Duodenal mucosa (tissue), 2 donors: ENCODE data around the gene ZFR2.
A peak's percentile ranks its signal among the peaks of the same experiment; 100 is the strongest.

Source experiments
- H3K27ac ChIP-seq: one replicate; pipeline ENCODE4 v1.7.0; 2013; ENCODE audit warnings: low read depth, low read length
- H3K27me3 ChIP-seq, 2 donors: one replicate each; pipeline ENCODE4 v1.7.0; 2013; ENCODE audit warnings: low read length in 2 of 2, control low read depth in 1 of 2; ENCODE audit not compliant: insufficient read depth in 2 of 2, control insufficient read depth in 1 of 2
- H3K36me3 ChIP-seq, 2 donors: one replicate each; pipeline ENCODE4 v1.7.0; 2013; ENCODE audit warnings: low read length in 2 of 2, control low read depth in 1 of 2; ENCODE audit not compliant: insufficient read depth in 2 of 2, control insufficient read depth in 1 of 2
- H3K4me1 ChIP-seq, 2 donors: one replicate each; pipeline ENCODE4 v1.7.0; 2013; ENCODE audit warnings: low read length in 2 of 2, control low read depth in 1 of 2; ENCODE audit not compliant: insufficient read depth in 2 of 2, control insufficient read depth in 1 of 2
- H3K4me3 ChIP-seq, 2 donors: one replicate each; pipeline ENCODE4 v1.7.0; 2013; ENCODE audit warnings: low read length in 2 of 2, low read depth in 1 of 2
- H3K9ac ChIP-seq, 2 donors: one replicate each; pipeline ENCODE4 v1.7.0; 2013; ENCODE audit warnings: low read length in 2 of 2, low read depth in 1 of 2
- H3K9me3 ChIP-seq, 2 donors: one replicate each; pipeline ENCODE4 v1.7.0; 2013; ENCODE audit warnings: low read length in 2 of 2, control low read depth in 1 of 2; ENCODE audit not compliant: control insufficient read depth in 1 of 2

The ZFR2 gene

GRCh38 chr19:3807574-3808354, 61.1 kb downstream of the ZFR2 start:
- H3K9ac ChIP-seq: no peak overlapping the region
- no peak overlapping the region for H3K27ac ChIP-seq
- no peaks in the 10 kb centered on the region for H3K36me3 ChIP-seq
- peaks cover 0 to 8% of the 10 kb centered on the region in 2 donors for H3K4me1 ChIP-seq
- H3K27me3 ChIP-seq: peaks cover 0 to 7% of the 10 kb centered on the region in 2 donors
- H3K9me3 ChIP-seq: peaks cover 0 to 7% of the 10 kb centered on the region in 2 donors
- H3K4me3 ChIP-seq: no peak overlapping the region

GRCh38 chr19:3807131-3807480, 61.7 kb downstream of the ZFR2 start:
- Histone ChIP-seq H3K4me3 (no peak overlapping the region), H3K27me3 (peaks cover 0 to 7% of the 10 kb centered on the region in 2 donors), H3K4me1 (peaks cover 0 to 8% of the 10 kb centered on the region in 2 donors), H3K36me3 (no peaks in the 10 kb centered on the region), H3K27ac (no peak overlapping the region), H3K9me3 (peaks cover 0 to 7% of the 10 kb centered on the region in 2 donors), H3K9ac (no peak overlapping the region)

- no peak overlapping the region for H3K4me3 ChIP-seq
- H3K9me3 ChIP-seq: peaks cover 0 to 7% of the 10 kb centered on the region in 2 donors
- no peaks in the 10 kb centered on the region for H3K36me3 ChIP-seq
- H3K27ac ChIP-seq: no peak overlapping the region
- H3K9ac ChIP-seq: no peak overlapping the region
- H3K4me1 ChIP-seq: peaks cover 0 to 18% of the 10 kb centered on the region in 2 donors
- H3K27me3 ChIP-seq: peaks cover 10 to 18% of the 10 kb centered on the region in 2 donors
These were observed 63.0 kb downstream of the ZFR2 start for GRCh38 chr19:3805859-3806258.

- H3K27ac ChIP-seq: no peak overlapping the region
These were observed 64.4 kb downstream of the ZFR2 start for GRCh38 chr19:3804429-3804828.

GRCh38 chr19:3803986-3804385, 64.9 kb downstream of the ZFR2 start:
- H3K27me3 ChIP-seq: peaks cover 10 to 18% of the 10 kb centered on the region in 2 donors
- H3K4me3 ChIP-seq: no peak overlapping the region
- H3K9ac ChIP-seq: no peak overlapping the region
- peaks cover 0 to 7% of the 10 kb centered on the region in 2 donors for H3K9me3 ChIP-seq
- H3K4me1 ChIP-seq: peaks cover 0 to 18% of the 10 kb centered on the region in 2 donors
- H3K36me3 ChIP-seq: no peaks in the 10 kb centered on the region
- no peak overlapping the region for H3K27ac ChIP-seq

More at GRCh38 chr19:3804429-3804828, 64.4 kb downstream of the ZFR2 start:
- H3K9ac ChIP-seq: no peak overlapping the region
- peaks cover 10 to 18% of the 10 kb centered on the region in 2 donors for H3K27me3 ChIP-seq
- peaks cover 0 to 7% of the 10 kb centered on the region in 2 donors for H3K9me3 ChIP-seq
- H3K4me3 ChIP-seq: no peak overlapping the region
- H3K4me1 ChIP-seq: peaks cover 0 to 18% of the 10 kb centered on the region in 2 donors
- H3K36me3 ChIP-seq: no peaks in the 10 kb centered on the region

GRCh38 chr19:3803114-3803888, 65.5 kb downstream of the ZFR2 start:
- no peak overlapping the region for H3K9ac ChIP-seq
- no peaks in the 10 kb centered on the region for H3K36me3 ChIP-seq
- no peak overlapping the region for H3K27ac ChIP-seq
- H3K4me3 ChIP-seq: no peak overlapping the region
- peaks cover 0 to 7% of the 10 kb centered on the region in 2 donors for H3K9me3 ChIP-seq
- peaks cover 10 to 18% of the 10 kb centered on the region in 2 donors for H3K27me3 ChIP-seq
- H3K4me1 ChIP-seq: peaks cover 0 to 18% of the 10 kb centered on the region in 2 donors

GRCh38 chr19:3801412-3802096, 67.3 kb downstream of the ZFR2 start:
- peak overlapping the region in 1 of 2 donors; percentile 15 for H3K4me3 ChIP-seq
- H3K4me1 ChIP-seq: peaks cover 0 to 10% of the 10 kb centered on the region in 2 donors
- H3K27ac ChIP-seq: no peak overlapping the region
- H3K9me3 ChIP-seq: peaks cover 0 to under 1% of the 10 kb centered on the region in 2 donors
- no peak overlapping the region for H3K9ac ChIP-seq
- H3K36me3 ChIP-seq: no peaks in the 10 kb centered on the region
- H3K27me3 ChIP-seq: peaks cover 10% of the 10 kb centered on the region in 2 donors

GRCh38 chr19:3800996-3801395, 67.8 kb downstream of the ZFR2 start:
- Histone ChIP-seq H3K9me3 (peaks cover 0 to 6% of the 10 kb centered on the region in 2 donors), H3K27me3 (peaks cover 10% of the 10 kb centered on the region in 2 donors), H3K9ac (no peak overlapping the region), H3K27ac (no peak overlapping the region), H3K4me3 (peak overlapping the region in 1 of 2 donors; percentile 15), H3K36me3 (no peaks in the 10 kb centered on the region), H3K4me1 (peaks cover 0 to 10% of the 10 kb centered on the region in 2 donors)

GRCh38 chr19:3798137-3798536, 70.7 kb downstream of the ZFR2 start:
- peaks cover 0 to 6% of the 10 kb centered on the region in 2 donors for H3K9me3 ChIP-seq
- H3K27me3 ChIP-seq: peaks cover 10% of the 10 kb centered on the region in 2 donors
- no peak overlapping the region for H3K4me3 ChIP-seq
- H3K36me3 ChIP-seq: no peaks in the 10 kb centered on the region
- no peak overlapping the region for H3K9ac ChIP-seq
- no peak overlapping the region for H3K27ac ChIP-seq
- peaks cover 0 to 10% of the 10 kb centered on the region in 2 donors for H3K4me1 ChIP-seq
